ENCODE results near the gene TUFT1. TPM values are rescaled to one million over a fixed set of nuclear protein-coding genes. Genes with fewer than 3 reads are reported as not detected.

TUFT1 gene
- total RNA-seq, 4 donors from 2014 or later = 15.1 to 20.4 (median 17.5) TPM

- Histone ChIP-seq H3K27me3 (no peaks in the 10 kb centered on the region), H3K27ac (peak overlapping the region in 1 of 4 donors; percentile 4), H3K4me1 (no peaks in the 10 kb centered on the region), H3K36me3 (peaks cover 0 to 93% of the 10 kb centered on the region in 2 donors), H3K9me3 (no peaks in the 10 kb centered on the region), H3K4me3 (no peak overlapping the region)
- TF ChIP-seq POLR2A (IDR thresholded peaks at IDR 0.05) (no peak), EP300 (IDR thresholded peaks at IDR 0.05) (no peak), POLR2AphosphoS5 (IDR thresholded peaks at IDR 0.05) (no peak), CTCF (IDR thresholded peaks at IDR 0.05) (no peak)
- 76 to 94% methylated on average over 2 to 3 of the region's 12 CpGs for WGBS, 2 donors (ENCODE audit: low coverage in 1 of 2)
- ATAC-seq = no peak
Observed at GRCh38 chr1:151574575-151575529, 34.7 kb downstream of the TUFT1 start.

GRCh38 chr1:151577173-151577572 is 37.1 kb downstream of the TUFT1 start:
- TF ChIP-seq EP300 (IDR thresholded peaks at IDR 0.05) (no peak), POLR2A (IDR thresholded peaks at IDR 0.05) (no peak), POLR2AphosphoS5 (IDR thresholded peaks at IDR 0.05) (no peak), CTCF (IDR thresholded peaks at IDR 0.05) (no peak)
- no peak for ATAC-seq
- WGBS, 2 donors (ENCODE audit: low coverage in 1 of 2) = 91 to 100% methylated on average over 2 of the region's 2 CpGs

GRCh38 chr1:151578941-151579340 is 38.8 kb downstream of the TUFT1 start:
- H3K4me1 ChIP-seq = peaks cover 0 to 4% (median 0%) of the 10 kb centered on the region in 3 donors
- 78 to 86% methylated on average over 1 of the region's 1 CpG for WGBS, 2 donors (ENCODE audit: low coverage in 1 of 2)
- peaks cover 0 to 87% of the 10 kb centered on the region in 2 donors for H3K36me3 ChIP-seq
- H3K4me3 ChIP-seq = no peak overlapping the region
- H3K27ac ChIP-seq = no peak overlapping the region
- H3K27me3 ChIP-seq = no peaks in the 10 kb centered on the region
- no peak for TF ChIP-seq CTCF (IDR thresholded peaks at IDR 0.05)
- TF ChIP-seq POLR2AphosphoS5 (IDR thresholded peaks at IDR 0.05) = no peak
- no peak for TF ChIP-seq EP300 (IDR thresholded peaks at IDR 0.05)
- TF ChIP-seq POLR2A (IDR thresholded peaks at IDR 0.05) = no peak
- H3K9me3 ChIP-seq = no peaks in the 10 kb centered on the region
- no peak for ATAC-seq

More at GRCh38 chr1:151577173-151577572, 37.1 kb downstream of the TUFT1 start:
- H3K4me1 ChIP-seq = no peaks in the 10 kb centered on the region
- H3K27ac ChIP-seq = no peak overlapping the region
- H3K9me3 ChIP-seq = no peaks in the 10 kb centered on the region
- no peak overlapping the region for H3K4me3 ChIP-seq
- H3K27me3 ChIP-seq = no peaks in the 10 kb centered on the region
- peaks cover 0 to 97% of the 10 kb centered on the region in 2 donors for H3K36me3 ChIP-seq

GRCh38 chr1:151579436-151580225 is 39.5 kb downstream of the TUFT1 start:
- Histone ChIP-seq H3K27me3 (no peaks in the 10 kb centered on the region), H3K9me3 (no peaks in the 10 kb centered on the region), H3K27ac (no peak overlapping the region), H3K4me1 (peaks cover 0 to 10% (median 0%) of the 10 kb centered on the region in 3 donors), H3K36me3 (peaks cover 0 to 80% of the 10 kb centered on the region in 2 donors), H3K4me3 (no peak overlapping the region)
- ATAC-seq = no peak
- TF ChIP-seq EP300 (IDR thresholded peaks at IDR 0.05) (no peak), CTCF (IDR thresholded peaks at IDR 0.05) (no peak), POLR2AphosphoS5 (IDR thresholded peaks at IDR 0.05) (no peak), POLR2A (IDR thresholded peaks at IDR 0.05) (no peak)
- 80 to 93% methylated on average over 2 to 5 of the region's 8 CpGs for WGBS, 2 donors (ENCODE audit: low coverage in 1 of 2)
